Lower lobe of right lung (tissue), 2 donors: Measurements from ENCODE around the gene SEC22C. TPM values are rescaled to one million over a fixed set of nuclear protein-coding genes. Genes with fewer than 3 reads are reported as not detected.

Experiments used
- ATAC-seq, 2 donors: fragments of 200-7000 bp; cut with Tn5 transposase; one replicate each; pipeline ENCODE4 v1.9.1; 2020 to 2022; ENCODE audit warnings: mild to moderate bottlenecking in 2 of 2, moderate library complexity in 2 of 2
- DNase-seq: peaks from one replicate; pipeline ENCODE4 v3.0.0-alpha.2; 2020
- H3K27ac ChIP-seq: fragments of 200-600 bp; one replicate; pipeline ENCODE4 v1.8.0; 2022
- H3K27me3 ChIP-seq: fragments of 200-600 bp; one replicate; pipeline ENCODE4 v1.8.0; 2022; ENCODE audit warnings: low read depth
- H3K36me3 ChIP-seq: fragments of 200-600 bp; one replicate; pipeline ENCODE4 v1.8.0; 2022; ENCODE audit warnings: mild to moderate bottlenecking
- H3K4me1 ChIP-seq: fragments of 200-600 bp; one replicate; pipeline ENCODE4 v1.8.0; 2022
- H3K4me3 ChIP-seq: fragments of 200-600 bp; one replicate; pipeline ENCODE4 v1.8.0; 2022; ENCODE audit warnings: mild to moderate bottlenecking
- H3K9me3 ChIP-seq: fragments of 200-600 bp; one replicate; pipeline ENCODE4 v1.8.0; 2022
- intact Hi-C: fragments of 100-400 bp; cut with DNase I; formaldehyde crosslinking; loops from one replicate; pipeline ENCODE4 v1.11.0; 2022
- total RNA-seq: library from RNA; stranded (reverse); fragmentation: NEBNext Ultra II Directional; extraction: Animal tissue kit (Norgen Biotek cat#: 25700); gene quantifications from one replicate; pipeline ENCODE4 v1.2.1, GENCODE V29; 2021
- TF ChIP-seq, protein P1 (sequence below): fragments of 200-600 bp; IDR thresholded peaks from one replicate; pipeline ENCODE4 v1.8.0; 2022; ENCODE audit warnings: antibody characterized with exemption, mild to moderate bottlenecking
- donor health status: DM: no; HTN: yes; CAD: no; lungs with severe emphysema.

SEC22C gene
- total RNA-seq, 1 donor from 2014 or later, result 51.3 TPM

DNA sequence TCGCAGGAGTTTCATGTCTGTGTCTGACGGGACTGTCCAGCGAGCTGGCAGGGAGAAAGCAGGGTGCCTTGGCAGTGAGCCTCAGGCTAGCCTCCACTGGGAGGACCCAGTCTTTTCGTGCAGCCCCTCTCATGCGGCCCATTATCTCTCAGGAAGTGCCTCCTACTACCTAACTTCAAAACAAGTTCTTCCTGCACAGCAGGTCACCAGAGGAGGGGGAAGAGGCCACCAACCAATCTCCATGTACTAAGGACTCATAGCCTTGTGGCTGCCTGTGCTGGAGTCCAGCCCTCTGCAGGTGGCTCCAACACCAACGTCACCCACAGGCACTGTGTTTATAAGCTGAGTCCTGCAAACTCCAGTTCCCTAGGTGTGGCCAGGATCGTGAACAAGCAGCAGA is 74.5 kb downstream of the SEC22C start:
- Histone ChIP-seq H3K4me1 (peaks cover 59% of the 10 kb centered on the region), H3K4me3 (peak overlapping the region; percentile 15), H3K27ac (peak overlapping the region; percentile 64), H3K9me3 (no peaks in the 10 kb centered on the region), H3K27me3 (peaks cover 4% of the 10 kb centered on the region), H3K36me3 (no peaks in the 10 kb centered on the region)
- peak; percentile 38 to 51 for ATAC-seq
- intact Hi-C loops, result no loop called here
- DNase-seq, result peak; percentile 59
- TF ChIP-seq, protein P1, sequence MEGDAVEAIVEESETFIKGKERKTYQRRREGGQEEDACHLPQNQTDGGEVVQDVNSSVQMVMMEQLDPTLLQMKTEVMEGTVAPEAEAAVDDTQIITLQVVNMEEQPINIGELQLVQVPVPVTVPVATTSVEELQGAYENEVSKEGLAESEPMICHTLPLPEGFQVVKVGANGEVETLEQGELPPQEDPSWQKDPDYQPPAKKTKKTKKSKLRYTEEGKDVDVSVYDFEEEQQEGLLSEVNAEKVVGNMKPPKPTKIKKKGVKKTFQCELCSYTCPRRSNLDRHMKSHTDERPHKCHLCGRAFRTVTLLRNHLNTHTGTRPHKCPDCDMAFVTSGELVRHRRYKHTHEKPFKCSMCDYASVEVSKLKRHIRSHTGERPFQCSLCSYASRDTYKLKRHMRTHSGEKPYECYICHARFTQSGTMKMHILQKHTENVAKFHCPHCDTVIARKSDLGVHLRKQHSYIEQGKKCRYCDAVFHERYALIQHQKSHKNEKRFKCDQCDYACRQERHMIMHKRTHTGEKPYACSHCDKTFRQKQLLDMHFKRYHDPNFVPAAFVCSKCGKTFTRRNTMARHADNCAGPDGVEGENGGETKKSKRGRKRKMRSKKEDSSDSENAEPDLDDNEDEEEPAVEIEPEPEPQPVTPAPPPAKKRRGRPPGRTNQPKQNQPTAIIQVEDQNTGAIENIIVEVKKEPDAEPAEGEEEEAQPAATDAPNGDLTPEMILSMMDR, result no peak

DNA sequence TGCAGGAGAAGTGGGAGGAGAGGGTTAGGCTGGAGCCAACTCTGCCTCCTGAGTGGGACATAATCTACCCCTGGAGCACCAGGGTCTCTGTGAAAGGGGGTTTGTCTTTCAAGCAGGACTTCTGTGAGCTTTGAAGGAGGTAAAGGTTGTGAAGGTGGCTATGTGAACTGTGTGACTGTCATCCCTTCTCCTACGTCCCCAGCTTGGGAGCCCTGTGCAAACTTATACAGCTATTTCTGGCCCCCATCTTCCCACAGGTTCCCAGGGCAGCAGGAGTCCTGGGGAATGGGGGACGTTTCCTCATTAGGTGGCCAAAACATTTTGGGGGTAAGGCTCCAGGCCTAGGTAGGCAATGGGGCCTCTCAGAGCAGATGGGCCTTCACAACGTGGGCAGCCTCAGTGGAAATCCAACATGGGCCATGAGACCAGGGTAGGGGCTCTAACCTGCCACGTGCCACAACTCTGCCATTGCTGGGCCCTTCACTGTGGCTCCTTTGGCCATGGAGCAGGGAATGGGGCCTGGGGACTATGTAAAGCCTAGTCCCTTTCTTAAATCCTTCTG is 75.8 kb downstream of the SEC22C start:
- Histone ChIP-seq H3K27ac (peak overlapping the region; percentile 82), H3K36me3 (no peaks in the 10 kb centered on the region), H3K9me3 (no peaks in the 10 kb centered on the region), H3K4me1 (peaks cover 59% of the 10 kb centered on the region), H3K4me3 (peak overlapping the region; percentile 63), H3K27me3 (peaks cover 17% of the 10 kb centered on the region)
- DNase-seq (peak; percentile 26), ATAC-seq (no peak)
- TF ChIP-seq, protein P1, result no peak
- intact Hi-C loops, result no loop called here

DNA sequence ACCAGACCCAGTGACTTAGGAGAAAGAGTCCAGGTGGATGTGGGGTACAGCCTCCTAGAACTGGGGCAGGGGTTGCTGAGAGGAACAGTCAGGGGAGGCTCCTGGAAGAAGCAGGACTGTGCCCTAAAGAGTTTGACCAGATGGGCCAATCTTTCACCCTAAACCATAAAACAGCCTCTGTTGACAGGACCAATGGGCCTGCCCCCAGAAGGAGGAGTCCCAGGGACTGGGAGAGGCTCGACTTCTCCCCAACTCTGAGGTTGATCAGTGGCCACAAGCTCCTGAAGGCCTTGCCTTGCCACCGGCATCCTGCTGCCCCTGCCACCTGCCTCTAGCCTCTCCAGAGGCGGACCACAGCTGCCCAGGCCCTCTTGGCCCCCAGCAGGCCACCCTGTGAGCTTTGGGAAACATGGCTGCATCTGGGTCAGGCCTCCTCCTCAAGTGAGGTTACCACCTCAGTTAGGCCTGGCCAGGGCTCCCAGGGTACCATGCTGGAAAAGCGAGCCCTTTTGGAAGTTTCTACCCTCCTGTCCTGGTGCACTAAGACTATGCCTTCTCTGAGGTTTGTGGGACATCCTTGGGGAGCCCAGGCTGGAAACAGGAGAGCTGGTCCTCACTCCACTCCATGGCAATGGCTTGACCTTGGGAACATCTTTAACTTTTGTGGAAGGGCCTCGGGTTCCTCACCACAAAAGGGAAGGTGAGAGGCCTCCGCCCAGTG is 76.5 kb downstream of the SEC22C start:
- peak overlapping the region; percentile 82 for H3K27ac ChIP-seq
- H3K27me3 ChIP-seq, result peaks cover 24% of the 10 kb centered on the region
- no peaks in the 10 kb centered on the region for H3K9me3 ChIP-seq
- peaks cover 53% of the 10 kb centered on the region for H3K4me1 ChIP-seq
- ATAC-seq, result no peak
- TF ChIP-seq, protein P1, result no peak
- H3K4me3 ChIP-seq, result peak overlapping the region; percentile 63
- DNase-seq, result no peak
- intact Hi-C loops, result no loop called here
- H3K36me3 ChIP-seq, result no peaks in the 10 kb centered on the region

DNA sequence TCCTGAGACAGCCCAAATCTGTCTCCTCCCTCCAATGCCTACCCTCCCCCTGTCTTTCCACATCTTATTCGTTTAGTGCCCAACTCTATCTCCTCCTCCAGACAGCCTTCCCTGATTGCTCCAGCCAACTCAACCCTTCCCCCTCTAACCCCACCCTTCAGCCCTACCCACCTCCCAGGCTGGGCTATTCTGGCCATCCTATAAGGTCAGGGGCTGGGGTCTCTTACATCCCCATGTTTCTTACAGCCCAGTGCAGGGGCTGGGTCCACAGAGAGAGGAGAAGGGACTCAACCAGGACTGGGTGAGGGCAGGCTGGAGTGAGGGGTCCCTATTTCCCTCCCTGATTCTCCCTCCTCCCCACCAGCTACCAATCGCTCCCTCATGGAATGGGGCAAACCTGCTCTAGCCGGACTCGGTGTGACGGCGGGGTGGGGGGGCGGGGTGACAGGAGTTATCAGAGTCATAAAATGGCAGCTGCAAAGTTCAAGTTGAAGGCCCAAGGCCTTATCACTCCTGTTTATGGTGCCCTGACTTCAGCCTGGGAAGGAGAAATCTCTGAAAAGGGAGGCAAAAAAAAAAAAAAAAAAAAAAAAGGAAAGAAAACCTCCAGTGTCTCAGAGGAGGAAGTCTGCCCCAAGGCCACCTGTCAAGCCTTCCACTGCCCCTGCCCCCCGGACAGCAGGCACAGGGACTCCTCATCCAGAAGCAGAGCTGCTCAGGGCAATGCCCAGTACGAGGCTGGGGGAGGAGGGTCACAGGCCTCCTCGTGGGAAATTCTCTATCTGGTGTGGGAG is 77.2 kb downstream of the SEC22C start:
- Histone ChIP-seq H3K36me3 (no peaks in the 10 kb centered on the region), H3K9me3 (no peaks in the 10 kb centered on the region), H3K4me1 (peaks cover 45% of the 10 kb centered on the region), H3K27me3 (peaks cover 26% of the 10 kb centered on the region), H3K27ac (peak overlapping the region; percentile 82), H3K4me3 (peak overlapping the region; percentile 63)
- DNase-seq (no peak), ATAC-seq (no peak)
- intact Hi-C loops, result no loop called here
- TF ChIP-seq, protein P1, result no peak

DNA sequence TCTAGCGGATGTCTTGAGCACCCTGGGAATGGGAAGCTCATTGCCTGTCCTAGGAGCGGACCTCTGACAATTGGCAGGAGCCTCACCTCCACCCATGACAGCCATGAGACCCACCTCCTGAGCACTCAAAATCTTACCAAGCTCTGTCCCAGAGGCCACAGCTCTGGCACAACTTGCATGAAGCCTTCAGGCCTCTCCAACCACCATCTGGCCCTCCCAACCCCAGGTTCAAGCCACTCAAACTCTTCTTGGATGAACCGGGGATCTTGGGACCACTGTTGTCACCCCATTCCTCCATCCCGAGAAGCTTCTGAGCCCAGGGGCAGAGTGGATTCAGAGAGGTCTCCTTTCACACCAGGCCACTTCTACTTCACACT is 77.8 kb downstream of the SEC22C start:
- ATAC-seq (no peak), DNase-seq (no peak)
- peak overlapping the region; percentile 82 for H3K27ac ChIP-seq
- peak overlapping the region; percentile 63 for H3K4me3 ChIP-seq
- no peaks in the 10 kb centered on the region for H3K9me3 ChIP-seq
- intact Hi-C loops, result no loop called here
- TF ChIP-seq, protein P1, result no peak
- peaks cover 40% of the 10 kb centered on the region for H3K4me1 ChIP-seq
- H3K27me3 ChIP-seq, result peaks cover 26% of the 10 kb centered on the region
- no peaks in the 10 kb centered on the region for H3K36me3 ChIP-seq
